GM18517 (cell line): ENCODE results near the gene ANXA2R.
"Not testable (repeated sequence)": the region's sequence is repeated elsewhere in the genome, so short reads cannot be mapped to it uniquely, and the experiment has no call there.

Source experiments
- ATAC-seq: cut with Tn5 transposase; IDR thresholded peaks from one replicate; pipeline ENCODE4 v1.9.1; 2021; ENCODE audit warnings: mild to moderate bottlenecking, moderate library complexity; ENCODE audit not compliant: unreplicated experiment

Gene ANXA2R

DNA sequence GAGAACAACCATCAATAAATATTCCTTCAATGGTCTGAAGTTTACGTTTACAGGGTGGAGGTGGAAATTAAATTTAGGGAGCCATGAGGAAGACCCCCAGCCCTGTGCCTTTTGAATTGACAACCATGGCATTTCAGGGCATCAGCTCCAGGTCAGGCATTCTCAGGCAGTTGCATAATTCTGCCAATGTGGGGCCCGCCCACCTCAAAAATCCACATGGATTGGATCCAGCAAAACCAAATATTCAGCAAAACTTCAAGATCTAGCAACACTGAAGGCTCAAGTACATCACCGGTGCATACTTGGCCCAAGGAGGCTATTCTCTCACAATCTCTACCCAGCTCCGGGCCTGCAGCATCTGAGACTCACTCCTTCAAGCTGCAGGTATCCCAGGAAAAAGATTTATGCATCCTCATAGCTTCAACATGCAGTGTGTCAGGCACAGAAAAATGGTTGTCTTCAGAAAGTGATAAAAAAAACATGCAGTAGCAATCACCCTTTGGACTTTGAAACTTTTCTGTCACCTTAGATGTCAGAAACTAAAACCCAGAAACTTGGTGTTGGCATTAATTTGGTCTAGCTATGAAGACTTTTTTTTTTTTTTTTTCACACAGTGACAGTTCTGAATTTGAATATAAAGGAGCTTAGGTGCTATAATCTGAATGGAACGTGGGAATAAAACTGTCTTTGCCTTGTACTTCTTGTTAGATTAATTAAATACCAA lies 21.4 kb upstream of the ANXA2R start:
- ATAC-seq: no peak

GRCh38 chr5:43060020-43060419 lies 19.9 kb upstream of the ANXA2R start:
- not testable (repeated sequence) for ATAC-seq

- not testable (repeated sequence) for ATAC-seq
These were observed 15.0 kb upstream of the ANXA2R start for GRCh38 chr5:43055098-43055497.

- no peak for ATAC-seq
These were observed 11.6 kb upstream of the ANXA2R start for GRCh38 chr5:43051684-43052083.

GRCh38 chr5:43050384-43050783 lies 10.3 kb upstream of the ANXA2R start:
- ATAC-seq: no peak

DNA sequence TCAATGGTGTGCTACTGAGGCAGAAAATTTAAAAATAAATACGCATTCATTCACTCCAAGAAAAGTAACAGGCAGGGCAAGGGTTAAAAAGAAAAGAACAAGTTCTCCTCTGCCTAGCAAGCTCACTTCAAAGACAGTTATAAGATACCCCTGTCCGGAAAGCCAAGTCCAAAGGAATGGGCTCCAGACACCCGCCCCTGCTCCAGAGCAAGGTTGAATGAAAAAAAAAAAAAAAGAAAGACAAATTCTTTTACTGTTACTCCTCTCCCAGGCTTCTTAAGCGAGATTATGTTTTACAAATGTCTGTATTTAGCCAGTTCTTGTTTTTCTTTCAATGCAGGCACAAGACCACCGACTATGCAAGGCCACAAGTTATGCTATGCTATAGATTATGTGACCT lies 9.1 kb upstream of the ANXA2R start:
- no peak for ATAC-seq

- ATAC-seq: no peak
These were observed 6.4 kb upstream of the ANXA2R start for GRCh38 chr5:43046474-43046873.

DNA sequence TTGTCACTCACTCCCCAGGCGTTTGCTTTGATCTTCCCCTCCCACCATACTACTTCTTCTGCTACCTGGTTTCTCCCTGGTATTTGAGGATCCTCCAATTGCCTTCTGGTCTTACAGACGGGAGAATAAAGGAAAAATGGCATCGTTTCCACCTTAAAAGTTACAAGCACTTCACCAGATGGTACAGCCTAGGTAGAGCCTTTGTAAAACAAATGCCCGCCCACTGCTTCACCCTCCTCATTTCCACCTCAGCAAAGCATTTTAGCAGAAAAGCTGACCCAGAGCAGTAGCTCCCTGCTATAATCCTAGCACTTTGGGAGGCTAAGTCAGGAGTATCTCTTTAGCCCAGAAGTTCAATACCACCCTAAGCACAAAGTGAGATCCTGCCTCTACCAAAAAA lies 5.1 kb upstream of the ANXA2R start:
- ATAC-seq: no peak

GRCh38 chr5:43044181-43044914 lies 4.2 kb upstream of the ANXA2R start:
- no peak for ATAC-seq

DNA sequence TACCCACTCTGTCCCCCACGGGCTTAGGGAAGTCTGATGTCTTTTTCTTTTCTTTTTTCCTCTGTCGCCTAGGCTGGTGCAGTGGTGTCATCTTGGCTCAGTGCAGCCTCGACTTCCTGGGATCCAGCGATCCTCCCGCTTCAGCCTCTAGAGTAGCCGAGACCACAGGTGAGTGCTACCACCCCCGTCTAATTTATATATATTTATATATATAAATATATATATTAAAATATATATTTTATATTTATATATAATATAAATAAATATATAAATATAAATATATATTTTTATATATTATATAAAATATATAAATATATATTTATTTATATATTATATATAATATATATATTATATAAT lies 3.3 kb upstream of the ANXA2R start:
- peak; percentile 1 for ATAC-seq

- peak; percentile 27 for ATAC-seq
These were observed 2.7 kb upstream of the ANXA2R start for GRCh38 chr5:43042626-43043399.

- ATAC-seq: peak; percentile 18
These were observed 2.1 kb upstream of the ANXA2R start for GRCh38 chr5:43042176-43042625.

DNA sequence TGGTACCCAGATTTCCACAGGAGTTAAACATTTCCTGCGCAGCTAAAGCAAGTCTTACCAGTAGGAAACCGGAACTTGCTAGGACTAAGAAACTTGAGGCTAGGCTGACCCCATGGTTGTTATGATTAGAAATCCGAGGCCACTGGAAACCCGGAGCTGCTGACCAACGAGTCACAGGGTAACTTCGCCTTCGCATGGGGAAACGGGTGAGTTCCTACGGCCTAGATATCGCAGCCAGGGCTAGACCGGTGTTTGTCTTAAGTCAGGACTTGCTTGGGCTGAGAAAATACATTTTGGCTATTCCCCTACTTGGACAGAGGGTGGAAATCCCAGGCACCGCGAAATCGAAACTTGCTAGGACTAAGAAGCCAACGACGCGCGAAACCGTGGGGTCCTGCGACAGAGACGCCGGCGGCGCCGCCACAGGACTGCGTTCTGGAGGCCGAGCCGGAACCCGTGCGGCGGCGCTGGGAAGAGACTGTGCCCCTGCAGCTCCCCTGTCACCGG lies 1.6 kb upstream of the ANXA2R start:
- ATAC-seq: peak; percentile 7

GRCh38 chr5:43041110-43041668 lies 1.1 kb upstream of the ANXA2R start:
- no peak for ATAC-seq

DNA sequence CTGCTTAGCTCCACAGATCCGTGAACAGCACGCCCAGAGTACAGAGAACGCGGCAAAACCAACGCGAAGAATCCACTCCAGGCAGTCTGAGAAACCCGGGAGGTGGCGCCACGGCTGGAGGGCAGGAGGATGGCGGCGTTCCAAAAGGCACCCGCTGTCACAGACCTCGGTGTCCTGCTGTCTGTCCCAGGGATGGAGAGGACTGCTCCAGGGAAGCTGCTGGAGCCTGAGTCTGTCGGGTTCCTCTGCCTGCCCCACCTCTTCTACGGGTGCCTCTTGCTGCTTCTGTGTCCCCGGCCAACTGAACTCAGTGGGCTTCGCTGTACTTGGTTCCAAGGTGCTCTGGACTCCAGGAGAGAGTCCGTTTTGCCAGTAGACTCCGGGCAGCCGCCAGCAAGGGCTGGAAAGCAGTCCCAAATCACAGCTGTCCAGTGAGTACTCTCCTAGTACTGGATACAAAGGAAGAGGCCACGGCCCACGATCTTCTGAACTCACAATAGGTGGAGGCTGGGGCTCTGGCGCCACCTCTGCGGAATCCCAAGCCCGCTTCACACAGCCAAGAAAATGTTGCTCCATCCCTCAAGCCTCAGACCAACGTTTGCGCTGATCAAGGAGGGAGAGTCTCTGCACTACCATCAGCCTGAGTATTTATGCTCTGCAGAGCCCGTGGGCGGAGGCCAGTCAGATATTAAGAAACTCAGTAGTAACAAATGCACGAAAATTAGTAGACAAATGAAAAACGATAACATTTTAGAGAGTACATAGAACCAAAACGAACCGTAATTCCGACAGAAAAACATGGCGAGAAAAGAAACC lies 440 bp downstream of the ANXA2R start:
- peak; percentile 3 for ATAC-seq

DNA sequence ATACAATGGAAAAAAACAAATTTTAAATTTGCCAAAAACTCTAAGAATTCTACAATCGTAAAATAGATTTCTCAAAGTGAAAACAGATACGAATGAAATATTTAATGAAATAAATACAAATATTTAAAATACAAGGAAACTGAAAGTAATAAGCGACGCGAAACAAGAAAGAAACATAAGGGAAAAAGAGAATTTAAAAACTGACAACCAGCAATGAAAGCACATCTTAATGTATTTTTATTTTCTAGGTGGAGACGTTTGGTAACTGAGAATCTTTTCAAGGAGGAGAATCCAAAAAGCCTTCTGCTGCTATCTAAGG lies 1.0 kb downstream of the ANXA2R start:
- no peak for ATAC-seq

GRCh38 chr5:43038496-43038989 lies 1.6 kb downstream of the ANXA2R start:
- no peak for ATAC-seq

DNA sequence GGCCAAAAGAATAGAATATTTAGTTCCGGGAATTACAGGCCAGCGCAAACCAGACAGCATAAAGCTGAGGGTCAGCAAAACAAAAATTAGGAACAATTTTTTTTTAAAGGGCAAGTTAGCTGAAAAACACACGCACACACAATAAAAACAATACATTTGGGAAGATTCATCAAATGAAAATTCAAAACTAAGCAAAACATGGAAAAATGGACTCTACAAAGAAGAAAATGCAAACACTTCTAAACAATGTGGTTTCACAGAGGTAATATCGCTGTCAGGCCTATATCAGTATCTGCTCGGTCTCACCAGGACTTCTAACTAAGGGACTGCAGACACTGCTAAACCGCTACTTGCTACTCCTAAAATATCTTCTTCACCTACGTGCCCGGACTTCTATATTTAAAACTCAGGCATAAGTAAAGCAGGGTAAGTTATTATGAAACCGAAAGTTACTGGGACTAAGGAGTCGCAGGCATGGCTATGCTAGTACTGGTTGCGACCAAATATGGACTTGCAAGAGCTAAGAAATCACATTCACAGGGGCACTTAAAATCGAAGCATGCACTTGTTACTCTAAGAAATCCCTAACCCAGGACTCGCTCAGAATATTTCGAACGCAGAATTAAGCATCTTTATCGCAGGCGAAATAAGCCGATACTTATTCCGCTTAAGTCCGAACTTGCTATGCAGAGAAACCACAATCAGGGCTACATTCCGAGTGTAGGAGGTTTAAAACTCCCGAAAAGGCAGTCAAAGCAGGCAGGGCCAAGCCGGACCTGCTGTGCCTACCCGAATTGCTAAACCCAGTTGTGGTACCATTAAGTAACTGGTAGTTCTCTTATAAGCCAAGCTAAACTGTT lies 2.3 kb downstream of the ANXA2R start:
- ATAC-seq: peak; percentile 33

- ATAC-seq: no peak
These were observed 3.1 kb downstream of the ANXA2R start for GRCh38 chr5:43036856-43037635.
